Natural killer cell (primary cell): ENCODE results near the gene LAPTM4A. TPM values are rescaled to one million over a fixed set of nuclear protein-coding genes. Genes with fewer than 3 reads are reported as not detected.

Experiments
- ATAC-seq, 3 donors: fragments of 150-1000 bp in 2 of 3; fragments of 200-7000 bp in 1 of 3; cut with Tn5 transposase; 1 replicate in 1 of 3; 2 replicates in 2 of 3; pipeline ENCODE4 v1.10.0; 2021; ENCODE audit warnings: mild to moderate bottlenecking in 2 of 3, moderate library complexity in 2 of 3
- DNase-seq, 2 donors: peaks; one replicate each; pipeline versions ENCODE4 v3.0.0 to v3.0.0-alpha.2; 2013 to 2021; ENCODE audit warnings: mixed read lengths in 1 of 2
- H3K27ac ChIP-seq: one replicate; pipeline ENCODE4 v1.5.1; 2013; ENCODE audit warnings: mild to moderate bottlenecking, low read length
- H3K27me3 ChIP-seq: one replicate; pipeline ENCODE4 v1.6.1; 2013; ENCODE audit warnings: low read length; ENCODE audit not compliant: control insufficient read depth, insufficient read depth
- H3K36me3 ChIP-seq: one replicate; pipeline ENCODE4 v1.6.1; 2013; ENCODE audit warnings: low read length; ENCODE audit not compliant: control insufficient read depth, insufficient read depth
- H3K4me1 ChIP-seq: one replicate; pipeline ENCODE4 v1.6.1; 2013; ENCODE audit warnings: low read length; ENCODE audit not compliant: control insufficient read depth, insufficient read depth
- H3K4me3 ChIP-seq: one replicate; pipeline ENCODE4 v1.5.1; 2013; ENCODE audit warnings: low read length
- H3K9me3 ChIP-seq: one replicate; pipeline ENCODE4 v1.6.1; 2013; ENCODE audit warnings: low read length; ENCODE audit not compliant: control insufficient read depth, insufficient read depth
- H3K27ac Mint-ChIP-seq, 2 donors: one replicate each; pipeline ENCODE4 v1.8.0; 2022; ENCODE audit warnings: mild to moderate bottlenecking in 2 of 2, mixed read lengths in 2 of 2, moderate library complexity in 1 of 2
- H3K27me3 Mint-ChIP-seq, 2 donors: one replicate each; pipeline ENCODE4 v1.8.0; 2022; ENCODE audit warnings: low read depth in 2 of 2, mixed read lengths in 2 of 2
- H3K36me3 Mint-ChIP-seq: one replicate; pipeline ENCODE4 v1.8.0; 2022; ENCODE audit warnings: mixed read lengths
- H3K4me1 Mint-ChIP-seq, 2 donors: one replicate each; pipeline ENCODE4 v1.8.0; 2022; ENCODE audit warnings: mixed read lengths in 2 of 2
- H3K4me3 Mint-ChIP-seq: one replicate; pipeline ENCODE4 v1.8.0; 2022; ENCODE audit warnings: mild to moderate bottlenecking, moderate library complexity, mixed read lengths
- H3K9me3 Mint-ChIP-seq, 2 donors: one replicate each; pipeline ENCODE4 v1.8.0; 2022; ENCODE audit warnings: mixed read lengths in 2 of 2
- CTCF ChIP-seq: fragments of 200-600 bp; IDR thresholded peaks from one replicate; pipeline ENCODE4 v1.8.0; 2022; ENCODE audit warnings: antibody characterized with exemption
- WGBS: methylation state at CpG from one replicate; pipeline ENCODE4 v1.1.7; 2013; ENCODE audit warnings: missing lambda C conversion rate; ENCODE audit not compliant: insufficient coverage; 5-methylcytosine and 5-hydroxymethylcytosine counted together
- intact Hi-C: fragments of 100-400 bp; cut with micrococcal nuclease; formaldehyde crosslinking; loops from one replicate; pipeline ENCODE4 v1.14.2; 2022
- total RNA-seq, 4 donors: library from RNA; stranded (reverse); fragments of 120-200 nt in 1 of 4; gene quantifications; one replicate each; pipeline versions ENCODE4 v1.2.3 to v1.2.4, GENCODE V29; 2013 to 2022

The LAPTM4A gene
- total RNA-seq, 3 donors from 2014 or later (not counting 1 experiment from before 2014, with no cell fraction given) = 60.6 to 98.4 (median 75.0) TPM

- ATAC-seq (no peak), DNase-seq (no peak)
- Mint-ChIP-seq H3K4me3 (no peak overlapping the region), H3K27ac (no peak overlapping the region), H3K27me3 (no peaks in the 10 kb centered on the region), H3K4me1 (no peaks in the 10 kb centered on the region), H3K9me3 (no peaks in the 10 kb centered on the region), H3K36me3 (no peaks in the 10 kb centered on the region)
- WGBS = 100% methylated on average over 2 of the region's 2 CpGs
- intact Hi-C loops = no loop called here
- Histone ChIP-seq H3K4me1 (no peaks in the 10 kb centered on the region), H3K9me3 (no peaks in the 10 kb centered on the region), H3K27ac (no peak overlapping the region), H3K27me3 (no peaks in the 10 kb centered on the region), H3K4me3 (no peak overlapping the region), H3K36me3 (no peaks in the 10 kb centered on the region)
- no peak for TF ChIP-seq CTCF
These were observed 30.4 kb upstream of the LAPTM4A start for GRCh38 chr2:20081841-20082240.

- Histone ChIP-seq H3K36me3 (no peaks in the 10 kb centered on the region), H3K4me3 (no peak overlapping the region), H3K4me1 (no peaks in the 10 kb centered on the region), H3K27me3 (no peaks in the 10 kb centered on the region), H3K9me3 (no peaks in the 10 kb centered on the region), H3K27ac (no peak overlapping the region)
- intact Hi-C loops = no loop called here
- Mint-ChIP-seq H3K4me1 (no peaks in the 10 kb centered on the region), H3K27ac (no peak overlapping the region), H3K27me3 (peaks cover 0 to 7% of the 10 kb centered on the region in 2 donors), H3K4me3 (no peak overlapping the region), H3K36me3 (no peaks in the 10 kb centered on the region), H3K9me3 (no peaks in the 10 kb centered on the region)
- ATAC-seq (peak in 1 of 3 donors; percentile 27), DNase-seq (no peak)
- no peak for TF ChIP-seq CTCF
- 66% methylated on average over 7 of the region's 8 CpGs for WGBS
These were observed 29.5 kb upstream of the LAPTM4A start for GRCh38 chr2:20080839-20081415.

GRCh38 chr2:20080428-20080827 is 29.0 kb upstream of the LAPTM4A start:
- Histone ChIP-seq H3K4me1 (no peaks in the 10 kb centered on the region), H3K9me3 (no peaks in the 10 kb centered on the region), H3K36me3 (no peaks in the 10 kb centered on the region), H3K27ac (no peak overlapping the region), H3K27me3 (no peaks in the 10 kb centered on the region), H3K4me3 (no peak overlapping the region)
- Mint-ChIP-seq H3K36me3 (no peaks in the 10 kb centered on the region), H3K27ac (no peak overlapping the region), H3K4me3 (no peak overlapping the region), H3K27me3 (peaks cover 0 to 7% of the 10 kb centered on the region in 2 donors), H3K4me1 (no peaks in the 10 kb centered on the region), H3K9me3 (no peaks in the 10 kb centered on the region)
- 88% methylated on average over 9 of the region's 10 CpGs for WGBS
- DNase-seq (no peak), ATAC-seq (no peak)
- intact Hi-C loops = no loop called here
- no peak for TF ChIP-seq CTCF

GRCh38 chr2:20079546-20080115 is 28.2 kb upstream of the LAPTM4A start:
- no peak overlapping the region for H3K27ac Mint-ChIP-seq
- no peak overlapping the region for H3K4me3 ChIP-seq
- peaks cover 0 to 7% of the 10 kb centered on the region in 2 donors for H3K27me3 Mint-ChIP-seq
- H3K9me3 Mint-ChIP-seq = no peaks in the 10 kb centered on the region
- no peak for TF ChIP-seq CTCF
- H3K9me3 ChIP-seq = no peaks in the 10 kb centered on the region
- H3K4me3 Mint-ChIP-seq = no peak overlapping the region
- H3K36me3 ChIP-seq = no peaks in the 10 kb centered on the region
- intact Hi-C loops = no loop called here
- H3K4me1 ChIP-seq = no peaks in the 10 kb centered on the region
- no peak for ATAC-seq
- 78% methylated on average over 5 of the region's 6 CpGs for WGBS
- H3K4me1 Mint-ChIP-seq = no peaks in the 10 kb centered on the region
- H3K27ac ChIP-seq = no peak overlapping the region
- no peak for DNase-seq
- H3K27me3 ChIP-seq = no peaks in the 10 kb centered on the region
- no peaks in the 10 kb centered on the region for H3K36me3 Mint-ChIP-seq
